HepG2 (cell line): Measurements from ENCODE around the gene NBPF3.

Experiments used
- HNRNPK ChIP-seq: fragments of 200-400 bp; formaldehyde crosslinking; IDR thresholded peaks from 2 replicates; pipeline ENCODE4 v1.6.1; 2018; ENCODE audit warnings: low read length, low read depth, moderate library complexity, mild to moderate bottlenecking; ENCODE audit not compliant: poor library complexity, severe bottlenecking
- NR1H2 ChIP-seq: sonication (generic); formaldehyde crosslinking; IDR thresholded peaks from 2 replicates; pipeline ENCODE4 v1.8.1; 2022; ENCODE audit warnings: low read depth, missing genetic modification reagents, borderline replicate concordance
- PITX1 ChIP-seq: sonication (generic); formaldehyde crosslinking; IDR thresholded peaks from 2 replicates; pipeline ENCODE4 v1.5.1; 2020; ENCODE audit warnings: mild to moderate bottlenecking, missing genetic modification reagents
- TBX2 ChIP-seq: sonication (generic); formaldehyde crosslinking; IDR thresholded peaks from 2 replicates; pipeline ENCODE4 v1.5.0; 2020; ENCODE audit warnings: missing genetic modification reagents, mild to moderate bottlenecking, borderline replicate concordance
- ZNF547 ChIP-seq: sonication (generic); formaldehyde crosslinking; IDR thresholded peaks from 2 replicates; pipeline ENCODE4 v1.5.1; 2020; ENCODE audit warnings: mild to moderate bottlenecking, missing genetic modification reagents
- TF ChIP-seq, protein P1 (sequence below): sonication (generic); formaldehyde crosslinking; IDR thresholded peaks from 2 replicates; pipeline ENCODE4 v1.4.0; 2020; ENCODE audit warnings: missing genetic modification reagents; ENCODE audit errors: not compliant biosample characterization
- TF ChIP-seq, protein P2 (sequence below): sonication (generic); formaldehyde crosslinking; IDR thresholded peaks from 2 replicates; pipeline ENCODE4 v1.4.0; 2020; ENCODE audit warnings: low read depth, mild to moderate bottlenecking, missing genetic modification reagents

DNA sequence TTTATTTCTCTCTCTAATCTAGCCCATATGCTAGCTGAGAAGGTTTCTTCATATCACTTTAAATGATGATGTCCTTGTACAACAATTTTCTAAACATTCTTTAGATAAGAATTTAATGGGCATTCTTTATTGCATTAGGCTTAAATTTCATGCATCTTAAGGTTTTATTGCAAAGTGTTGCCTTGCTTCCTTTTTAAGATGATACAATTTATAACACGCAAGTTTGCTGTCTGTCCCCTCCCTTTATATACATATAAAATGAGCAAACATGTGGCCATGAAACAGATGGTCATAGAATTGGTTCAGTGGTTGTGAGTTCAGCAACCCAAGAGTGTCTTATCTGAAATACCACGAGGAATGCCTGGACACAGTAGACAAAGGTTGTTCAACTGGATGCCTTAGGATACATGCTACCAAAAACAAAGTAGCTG lies 12.1 kb downstream of the NBPF3 start:
- no peak for TF ChIP-seq TBX2 (CRISPR knock-in tag)
- TF ChIP-seq, protein P1, sequence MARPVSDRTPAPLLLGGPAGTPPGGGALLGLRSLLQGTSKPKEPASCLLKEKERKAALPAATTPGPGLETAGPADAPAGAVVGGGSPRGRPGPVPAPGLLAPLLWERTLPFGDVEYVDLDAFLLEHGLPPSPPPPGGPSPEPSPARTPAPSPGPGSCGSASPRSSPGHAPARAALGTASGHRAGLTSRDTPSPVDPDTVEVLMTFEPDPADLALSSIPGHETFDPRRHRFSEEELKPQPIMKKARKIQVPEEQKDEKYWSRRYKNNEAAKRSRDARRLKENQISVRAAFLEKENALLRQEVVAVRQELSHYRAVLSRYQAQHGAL (CRISPR knock-in tag), result no peak
- TF ChIP-seq, protein P2, sequence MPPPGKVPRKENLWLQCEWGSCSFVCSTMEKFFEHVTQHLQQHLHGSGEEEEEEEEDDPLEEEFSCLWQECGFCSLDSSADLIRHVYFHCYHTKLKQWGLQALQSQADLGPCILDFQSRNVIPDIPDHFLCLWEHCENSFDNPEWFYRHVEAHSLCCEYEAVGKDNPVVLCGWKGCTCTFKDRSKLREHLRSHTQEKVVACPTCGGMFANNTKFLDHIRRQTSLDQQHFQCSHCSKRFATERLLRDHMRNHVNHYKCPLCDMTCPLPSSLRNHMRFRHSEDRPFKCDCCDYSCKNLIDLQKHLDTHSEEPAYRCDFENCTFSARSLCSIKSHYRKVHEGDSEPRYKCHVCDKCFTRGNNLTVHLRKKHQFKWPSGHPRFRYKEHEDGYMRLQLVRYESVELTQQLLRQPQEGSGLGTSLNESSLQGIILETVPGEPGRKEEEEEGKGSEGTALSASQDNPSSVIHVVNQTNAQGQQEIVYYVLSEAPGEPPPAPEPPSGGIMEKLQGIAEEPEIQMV, result no peak
- TF ChIP-seq ZNF547 (CRISPR knock-in tag), result no peak
- no peak for TF ChIP-seq PITX1 (CRISPR knock-in tag)
- no peak for TF ChIP-seq NR1H2 (CRISPR knock-in tag)
- no peak for TF ChIP-seq HNRNPK
